GM19324 (cell line): ENCODE results near the gene PIP4K2A.
A peak's percentile ranks its signal among the peaks of the same experiment; 100 is the strongest.

Source experiments
- ATAC-seq: cut with Tn5 transposase; IDR thresholded peaks from one replicate; pipeline ENCODE4 v1.9.1; 2021; ENCODE audit warnings: mild to moderate bottlenecking, moderate library complexity; ENCODE audit not compliant: unreplicated experiment, low FRiP score

The PIP4K2A gene

DNA sequence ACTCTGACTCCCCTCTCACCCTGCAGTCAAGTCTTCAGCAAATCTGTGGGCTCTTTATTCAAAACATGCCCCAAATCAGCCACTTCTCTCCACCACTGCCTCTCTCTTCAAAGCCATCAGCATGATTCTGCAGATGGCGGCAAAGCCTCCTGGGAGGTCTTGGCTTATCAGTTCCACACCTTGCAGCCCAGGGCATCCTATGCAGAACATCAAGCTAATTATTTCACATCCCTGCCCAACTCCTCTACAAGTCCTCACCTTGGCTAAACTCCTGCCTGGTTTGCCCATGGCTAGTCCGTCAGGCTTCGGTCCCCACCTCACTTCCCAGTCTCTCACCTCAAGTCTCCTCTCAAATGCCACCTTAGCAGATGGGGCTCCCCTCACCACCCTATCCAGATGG, 70.2 kb downstream of the PIP4K2A start:
- no peak for ATAC-seq

DNA sequence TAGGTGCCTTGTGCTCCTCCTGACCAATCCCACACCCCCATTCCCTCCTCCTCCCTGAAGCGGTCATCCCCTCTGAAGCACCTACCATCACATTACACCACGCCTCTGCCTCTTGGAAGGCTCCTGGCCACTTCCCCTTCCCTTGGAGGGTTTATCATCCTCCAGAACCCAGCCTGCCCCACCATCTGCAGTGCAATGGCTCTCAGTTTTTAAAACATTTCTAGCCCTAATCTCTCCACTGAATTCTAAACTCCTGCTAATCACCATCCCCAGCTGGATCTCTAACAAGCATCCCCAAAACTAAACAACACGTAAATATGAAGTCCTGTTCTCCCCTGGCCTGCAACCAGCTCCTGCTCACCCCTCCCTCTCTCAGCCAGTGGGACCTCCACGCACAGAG, 70.6 kb downstream of the PIP4K2A start:
- ATAC-seq = no peak

DNA sequence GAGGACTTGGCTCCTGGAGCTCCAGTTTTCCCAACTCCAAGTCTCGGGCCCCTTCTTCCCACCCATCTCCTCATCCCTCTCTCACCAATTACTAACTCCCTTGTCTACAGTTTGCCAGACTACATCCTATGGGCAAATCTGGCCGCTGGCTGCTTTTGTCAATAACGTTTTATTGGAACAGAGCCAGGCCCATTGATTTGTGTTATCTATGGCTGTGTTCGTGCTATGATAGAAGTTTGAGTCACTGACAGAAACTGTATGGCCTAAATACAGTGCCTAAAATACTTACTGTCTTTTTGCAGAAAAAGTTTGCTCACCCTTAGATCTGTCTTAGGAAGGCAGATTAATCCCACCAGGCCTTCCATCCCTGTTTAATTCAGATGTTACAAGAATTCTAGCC, 71.3 kb downstream of the PIP4K2A start:
- ATAC-seq = no peak

DNA sequence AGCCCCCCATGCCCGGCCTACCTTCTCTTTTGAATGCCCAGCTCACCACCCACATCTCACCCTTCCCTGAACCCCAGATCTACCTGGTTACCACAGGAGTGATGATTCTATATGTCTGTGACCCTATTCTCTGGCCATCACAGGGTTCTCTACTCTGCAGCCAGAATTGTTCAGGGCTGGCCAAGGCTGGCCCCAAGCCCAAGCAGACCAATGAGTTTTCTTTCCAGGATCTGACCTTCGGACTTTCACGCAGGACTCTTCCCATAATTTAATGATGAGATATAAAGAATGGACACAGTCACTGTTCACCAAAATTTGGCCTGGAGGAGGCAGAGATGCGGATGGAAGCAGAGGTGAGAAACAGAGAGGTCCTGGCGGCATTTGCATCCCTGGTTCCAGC, 72.6 kb downstream of the PIP4K2A start:
- no peak for ATAC-seq

DNA sequence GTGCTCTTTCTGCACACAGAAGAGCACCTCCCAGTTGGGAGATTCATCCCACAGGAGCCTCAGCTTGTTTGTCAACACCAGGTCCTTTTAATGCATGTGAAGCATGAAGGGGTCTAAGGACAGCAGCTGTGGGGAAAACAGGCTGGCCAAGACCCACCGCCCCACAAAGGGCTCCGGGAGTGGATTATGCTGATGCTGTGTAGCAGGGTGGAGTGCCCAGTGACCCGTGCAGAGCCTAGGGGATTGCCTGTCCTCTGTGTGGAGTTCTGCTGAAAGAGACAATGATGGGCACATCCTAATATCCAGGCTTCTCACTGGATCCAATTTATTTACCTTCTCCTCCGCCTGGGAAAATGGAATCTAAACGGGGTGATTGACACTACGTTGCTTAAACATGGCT, 74.0 kb downstream of the PIP4K2A start:
- no peak for ATAC-seq

DNA sequence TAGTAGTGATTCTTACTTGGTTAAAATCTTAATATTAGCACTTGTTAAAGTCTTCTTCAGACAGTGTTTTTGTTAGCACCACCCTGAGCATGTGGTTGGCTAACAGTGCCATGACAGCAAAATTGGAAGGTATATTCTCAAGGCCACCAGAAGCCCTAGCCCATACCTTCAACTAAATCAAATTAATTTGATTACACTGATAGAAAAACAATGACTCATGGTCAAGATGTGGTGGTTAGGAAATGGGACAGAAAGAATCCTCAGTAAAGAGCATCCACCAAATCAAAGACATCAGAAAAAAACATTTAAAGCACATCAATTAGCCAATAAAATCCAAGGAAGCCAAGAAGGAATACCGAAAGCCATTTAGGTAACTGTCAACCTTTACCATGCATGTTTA, 75.5 kb downstream of the PIP4K2A start:
- no peak for ATAC-seq

DNA sequence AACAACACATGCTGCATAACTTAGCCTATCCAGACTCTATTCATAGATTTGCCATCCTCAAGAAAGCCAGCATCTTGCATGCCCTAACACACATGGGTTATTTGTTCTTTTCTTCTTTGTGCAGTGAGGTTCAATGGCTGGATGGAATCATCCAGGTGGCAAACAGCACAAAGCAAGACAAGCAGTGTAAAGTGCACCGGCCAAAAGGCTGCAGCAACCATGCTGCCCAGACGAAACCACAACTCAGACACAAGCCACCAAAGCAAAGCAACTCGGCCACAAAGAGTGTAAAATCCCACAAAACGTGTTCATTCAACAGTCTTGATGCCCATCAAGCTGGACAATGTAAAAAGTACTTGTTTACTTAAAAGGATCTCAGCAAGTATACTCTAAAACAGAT, 76.9 kb downstream of the PIP4K2A start:
- ATAC-seq = no peak

DNA sequence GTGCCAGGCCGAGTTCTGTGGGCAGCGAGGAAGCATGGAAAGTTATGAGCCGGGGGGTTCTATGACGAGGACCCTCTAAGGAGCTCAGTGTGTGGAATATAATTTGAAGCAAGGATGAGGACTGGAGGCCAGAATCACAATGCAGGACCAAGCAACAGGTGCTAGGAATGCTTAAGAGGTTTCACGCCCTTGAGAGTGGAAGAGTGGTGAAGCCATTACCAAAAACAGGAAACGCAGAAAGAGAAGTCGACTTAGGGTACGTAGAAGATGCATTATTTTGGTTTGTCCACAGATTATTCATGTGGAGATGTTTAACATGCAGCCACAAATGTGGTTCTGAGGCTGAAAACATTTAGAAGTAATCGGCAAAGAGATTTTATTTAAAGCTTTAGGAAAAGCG, 78.7 kb downstream of the PIP4K2A start:
- ATAC-seq = no peak

DNA sequence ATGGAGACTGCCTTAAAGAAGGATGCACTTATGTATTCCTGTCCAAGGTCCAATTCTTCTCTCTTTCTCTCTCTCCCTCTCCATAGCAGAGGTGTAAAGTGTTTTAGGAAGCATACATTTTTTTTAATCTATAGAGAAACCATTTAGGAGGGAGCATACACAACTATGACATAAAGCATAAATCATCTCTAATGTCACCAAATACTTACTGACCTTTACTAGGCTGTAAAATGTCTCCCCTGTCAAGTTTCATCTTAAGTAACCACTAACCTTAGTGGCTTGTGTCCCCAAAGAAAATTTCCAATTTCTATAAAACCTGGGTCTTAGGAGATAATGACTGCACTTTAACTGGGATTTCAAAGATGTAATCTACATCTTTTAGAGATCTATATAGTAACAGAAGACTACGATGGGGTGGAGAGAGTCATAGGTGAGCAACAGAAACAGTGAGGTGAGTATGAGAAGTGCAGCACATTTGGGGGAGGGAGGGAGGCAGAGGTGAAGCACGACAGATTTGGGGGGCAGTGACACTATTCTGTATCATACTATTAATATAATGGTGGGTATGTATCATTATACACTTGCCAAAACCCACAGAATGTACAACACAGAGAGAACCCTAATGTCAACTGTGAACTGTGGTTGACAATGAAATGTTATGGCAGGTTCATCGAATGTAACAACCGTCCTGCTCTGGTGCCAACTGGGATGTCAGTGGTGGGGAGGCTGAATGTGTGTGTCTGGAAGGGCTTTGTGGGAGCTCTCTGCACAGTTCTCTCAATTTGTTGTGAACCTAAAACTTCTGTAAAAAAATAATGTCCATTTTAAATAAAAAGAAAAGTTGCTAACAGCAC, 79.5 kb downstream of the PIP4K2A start:
- no peak for ATAC-seq

DNA sequence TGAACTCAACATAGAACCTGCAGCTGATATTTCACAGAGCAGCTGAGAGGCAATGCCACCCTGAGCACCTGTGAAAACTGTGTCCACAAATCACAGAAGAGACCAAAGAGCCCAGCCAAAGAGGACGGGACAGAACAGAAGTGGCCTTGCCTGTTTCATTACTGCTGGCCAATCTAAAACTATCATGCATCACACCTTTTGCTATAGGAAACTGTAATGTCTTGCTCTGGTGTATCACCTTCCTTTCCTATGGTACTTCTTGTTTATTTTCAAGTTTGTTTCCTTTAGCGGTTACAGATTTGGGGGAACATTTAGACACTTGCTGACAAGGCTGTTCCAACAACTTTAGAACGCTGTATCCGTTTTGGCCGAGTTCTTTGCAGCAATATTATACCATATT, 80.3 kb downstream of the PIP4K2A start:
- no peak for ATAC-seq

DNA sequence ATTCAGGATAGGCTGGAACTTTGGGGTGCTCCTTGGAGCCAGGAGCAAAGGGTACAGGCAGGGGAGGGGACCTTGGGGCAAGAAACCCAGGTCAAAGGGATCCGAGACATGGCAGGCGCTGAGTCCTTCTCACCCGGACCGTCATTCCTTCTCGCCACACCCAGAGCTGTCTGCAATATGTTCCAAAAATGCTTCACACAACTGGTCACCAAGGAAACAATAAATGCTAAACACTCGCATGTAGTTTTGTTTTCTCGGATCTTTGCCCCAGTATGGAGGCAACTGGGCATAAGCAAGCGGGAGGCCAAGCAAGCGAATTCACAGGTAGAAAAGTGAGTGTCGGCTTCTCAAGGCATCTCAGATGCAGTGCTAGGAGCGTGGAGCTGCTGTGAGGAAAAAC, 80.8 kb downstream of the PIP4K2A start:
- no peak for ATAC-seq

DNA sequence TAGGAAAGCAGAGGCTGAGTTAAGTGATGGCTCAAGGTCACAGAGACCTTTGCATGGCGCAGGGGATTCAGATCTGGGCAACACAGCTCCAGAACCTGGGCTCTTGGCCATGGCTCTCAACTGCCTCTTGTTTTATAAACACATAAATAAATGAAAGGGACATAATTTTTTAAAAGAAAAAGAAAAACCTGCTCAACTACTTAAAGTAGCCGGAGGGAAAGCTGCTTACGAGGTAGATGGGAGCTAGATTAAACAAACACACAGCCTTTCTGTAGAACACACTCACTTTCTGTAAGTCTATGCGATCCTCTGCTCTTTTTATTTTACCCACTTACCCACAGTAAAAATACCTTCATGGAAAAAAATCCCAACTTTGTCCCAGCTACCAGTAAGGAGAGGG, 81.3 kb downstream of the PIP4K2A start:
- no peak for ATAC-seq

DNA sequence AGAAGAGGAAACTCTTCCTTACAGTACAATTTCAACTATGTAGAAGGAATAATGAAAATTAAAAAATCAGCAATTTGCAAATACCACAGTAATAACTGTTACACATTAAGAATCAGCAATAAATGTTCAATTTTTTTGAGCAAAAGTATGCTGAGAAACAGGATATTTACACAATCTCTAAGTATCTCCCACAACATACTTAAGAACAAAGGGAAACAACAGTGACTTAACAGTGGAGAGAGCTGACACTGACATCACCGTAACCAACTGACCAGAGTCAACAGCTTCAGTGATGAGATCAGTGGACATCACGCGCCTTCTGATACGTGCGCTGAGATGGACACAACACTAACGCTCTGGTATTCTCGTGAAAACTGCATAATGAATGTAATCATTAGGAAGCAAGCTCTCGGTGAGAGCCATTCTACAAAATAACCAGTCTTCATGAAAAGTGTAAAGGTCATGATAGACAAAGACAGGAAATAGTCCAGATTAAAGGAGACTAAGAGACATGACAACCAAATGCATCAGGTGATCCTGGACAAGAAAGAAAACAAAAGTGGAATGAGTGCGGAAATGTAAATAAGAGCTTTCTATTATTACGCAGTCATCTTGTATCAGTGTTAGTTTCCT, 82.6 kb downstream of the PIP4K2A start:
- ATAC-seq = no peak

DNA sequence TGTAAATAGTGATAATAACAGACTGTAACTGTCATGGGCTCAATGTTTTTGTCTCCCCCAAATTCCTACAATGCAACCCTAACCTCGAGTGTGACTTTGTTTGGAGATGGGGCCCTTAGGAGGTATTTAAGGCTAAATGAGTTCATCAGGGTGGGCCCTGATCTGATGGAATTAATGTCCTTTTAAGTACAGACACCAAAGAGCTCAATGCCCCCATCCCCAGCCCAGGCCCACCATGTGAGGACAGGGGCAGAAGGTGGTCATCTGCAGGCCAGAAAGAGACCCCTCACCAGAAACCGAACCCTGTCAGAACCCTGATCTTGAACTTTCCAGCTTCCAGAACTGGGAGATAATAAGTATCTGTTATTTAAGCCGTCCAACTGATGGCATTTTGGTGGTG, 83.2 kb downstream of the PIP4K2A start:
- ATAC-seq = no peak

DNA sequence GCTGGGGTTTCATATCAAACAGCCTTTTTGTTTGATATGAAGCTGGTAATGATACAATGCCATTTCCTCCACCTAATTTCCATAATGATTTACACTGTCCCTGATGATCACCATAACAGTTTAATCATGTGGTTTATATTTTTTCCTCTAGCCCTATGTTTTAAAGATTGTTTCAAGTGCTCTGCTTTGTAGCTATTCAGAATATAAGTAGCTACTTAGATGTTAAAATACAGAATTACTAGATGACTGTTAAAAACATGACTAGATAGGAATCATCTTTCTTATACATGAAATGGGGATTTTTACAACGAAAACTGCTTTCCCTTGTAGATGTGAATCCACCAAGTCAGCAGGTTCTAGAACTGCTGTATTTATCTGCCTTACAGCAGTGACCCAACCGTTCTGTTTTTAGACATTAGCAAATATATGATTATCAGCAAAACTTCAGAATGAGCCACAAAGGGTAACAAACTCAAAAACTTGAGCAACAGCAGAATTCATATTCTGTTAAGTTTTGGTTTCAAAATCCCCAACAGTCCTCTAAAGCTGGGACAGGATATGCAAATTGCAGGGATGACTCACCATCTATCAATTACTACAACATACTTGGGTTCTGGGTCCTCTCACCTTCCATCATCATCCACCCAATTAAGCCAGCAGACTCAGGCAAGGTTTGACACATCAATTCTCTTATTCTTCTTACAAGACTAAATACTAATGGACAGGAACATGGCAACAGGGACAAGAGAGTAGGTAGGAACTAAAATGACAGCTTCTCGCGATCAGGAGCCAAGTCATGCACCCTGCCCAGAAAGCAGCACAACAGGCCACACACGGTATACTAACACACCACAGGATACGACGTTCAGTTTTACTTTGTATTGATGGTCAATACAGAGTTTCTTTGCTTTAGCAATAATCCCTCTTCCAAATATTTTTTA, 83.9 kb downstream of the PIP4K2A start:
- ATAC-seq = peak; percentile 71

DNA sequence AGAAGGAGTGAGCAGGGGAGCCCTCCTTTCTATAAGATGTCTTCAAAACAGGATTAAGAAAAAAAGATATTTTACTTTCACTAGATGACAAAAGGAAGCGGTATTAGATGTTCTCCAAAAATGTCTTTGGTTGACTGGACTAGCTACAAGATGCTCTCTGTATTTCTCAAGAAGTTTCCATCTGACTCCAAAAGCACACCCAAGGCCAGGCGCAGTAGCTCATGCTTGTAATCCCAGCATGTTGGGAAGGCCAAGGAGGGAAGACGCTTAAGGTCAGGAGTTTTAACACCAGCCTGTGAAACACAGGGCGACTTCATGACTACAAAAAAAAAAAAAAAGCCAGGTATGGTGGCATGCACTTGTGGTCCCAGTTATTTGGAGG, 84.5 kb downstream of the PIP4K2A start:
- ATAC-seq = no peak

DNA sequence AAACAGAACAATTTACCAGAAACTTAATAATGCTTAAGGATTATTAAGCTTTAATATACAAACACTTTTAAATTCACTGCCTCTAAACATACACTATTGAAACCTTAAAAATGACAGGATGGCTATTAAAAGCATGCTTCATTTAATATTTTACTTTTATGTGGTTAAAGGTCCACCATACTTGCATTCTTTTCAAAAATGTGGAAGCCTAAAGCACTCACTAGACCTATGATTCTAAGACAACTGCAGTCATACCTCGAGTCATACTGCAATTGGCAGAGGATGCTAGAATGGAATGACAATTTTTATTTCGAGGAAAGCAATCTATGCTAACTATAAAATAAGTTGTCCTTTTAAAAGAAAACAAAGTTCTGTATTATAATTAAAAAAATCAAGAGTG, 85.3 kb downstream of the PIP4K2A start:
- no peak for ATAC-seq

DNA sequence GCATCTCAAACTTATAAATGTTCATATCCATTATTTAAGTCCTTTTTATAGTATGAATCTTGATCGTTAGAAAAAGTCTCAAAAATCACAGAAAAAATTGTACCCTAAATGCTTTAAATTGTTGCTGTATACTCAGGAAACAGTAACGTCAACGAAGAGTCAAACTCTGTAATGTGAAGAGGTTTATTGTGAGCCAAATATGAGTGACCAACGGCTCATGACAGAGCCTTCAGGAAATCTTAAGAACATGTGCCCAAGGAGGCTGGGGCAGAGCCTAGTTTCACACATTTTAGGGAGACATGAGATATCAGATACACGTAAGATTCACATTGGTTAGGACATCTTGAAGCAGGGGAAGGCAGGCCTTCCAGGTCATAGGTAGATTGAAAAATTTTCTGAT, 86.1 kb downstream of the PIP4K2A start:
- ATAC-seq = no peak

DNA sequence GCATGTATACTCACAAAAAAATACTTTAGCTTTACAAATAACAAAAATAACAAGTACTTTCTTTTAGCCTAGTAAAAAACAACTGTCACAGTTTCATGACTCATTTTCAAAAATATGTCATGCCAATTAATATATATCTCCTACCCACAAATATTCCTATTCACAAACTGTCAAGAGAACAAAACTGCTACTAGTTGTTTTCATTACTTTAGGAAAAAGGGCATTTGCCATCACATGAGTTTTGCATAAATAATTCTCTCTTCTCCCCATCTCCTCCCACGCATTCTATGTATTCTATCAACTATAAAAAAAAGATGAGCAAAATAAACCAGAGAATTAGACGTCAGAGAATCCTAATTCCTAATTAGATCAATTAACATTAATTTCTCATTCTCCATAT, 87.6 kb downstream of the PIP4K2A start:
- ATAC-seq = no peak

DNA sequence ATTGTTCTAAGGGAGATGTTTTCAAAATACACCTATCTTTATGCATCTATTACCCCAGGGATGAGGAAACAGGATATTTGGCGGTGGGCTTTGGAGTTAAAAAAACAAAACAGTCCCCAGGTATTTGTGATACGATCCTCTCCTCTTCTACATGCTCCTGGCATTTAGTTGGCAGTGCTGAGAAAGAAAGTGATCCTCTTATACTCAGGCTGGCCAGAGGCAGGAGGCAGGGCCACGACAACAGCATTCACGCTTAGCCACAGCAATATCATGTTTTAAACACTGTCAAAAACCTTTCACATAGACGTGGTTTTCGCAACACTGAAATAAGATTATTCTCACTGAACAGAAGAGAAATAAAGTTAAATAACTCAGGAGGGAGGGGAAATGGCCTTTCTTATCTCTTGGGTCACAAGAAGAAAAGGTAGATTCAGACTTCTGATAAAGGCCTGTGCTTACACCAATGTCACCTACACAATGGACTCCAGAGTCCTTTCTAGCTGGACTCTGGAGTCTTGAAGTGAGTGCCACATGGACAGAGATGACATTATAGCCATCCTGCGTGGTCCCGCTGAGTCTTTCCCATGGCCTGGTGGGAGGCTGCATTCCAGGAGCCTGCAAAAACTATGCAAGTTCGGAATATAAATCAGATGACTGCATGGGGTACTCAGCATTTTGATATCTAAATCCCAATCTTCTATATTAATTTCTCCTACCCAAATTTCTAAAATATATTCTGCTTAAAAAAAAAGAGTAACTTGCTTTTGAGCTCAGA, 88.7 kb downstream of the PIP4K2A start:
- no peak for ATAC-seq
